H1 (cell line): ENCODE measurements around the gene LAMA3. TPM values are rescaled to one million over a fixed set of nuclear protein-coding genes. Genes with fewer than 3 reads are reported as not detected.

ENCODE experiments used
- CTCF ChIA-PET: fragments of 300-600 bp; sonication (Branson Sonifier 250); formaldehyde crosslinking; loops from one replicate; lab custom pipeline; 2021; ENCODE audit not compliant: partially characterized antibody; lab: Charles Lee
- POLR2A ChIA-PET: fragments of 300-600 bp; sonication (Branson Sonifier 250); formaldehyde crosslinking; loops from one replicate; lab custom pipeline; 2021; ENCODE audit warnings: inconsistent platforms; ENCODE audit not compliant: partially characterized antibody; lab: Charles Lee
- DNase-seq, 2 experiments: peaks; one replicate each; pipeline versions ENCODE4 v3.0.0 to v3.0.0-alpha.2; 2010 to 2022; ENCODE audit warnings: low spot score in 2 of 2, low read depth in 1 of 2, mixed read lengths in 1 of 2
- FAIRE-seq: peaks from 2 replicates; lab custom pipeline; 2011; peaks lifted over from hg19 to GRCh38; lab: Jason Lieb, UNC
- H2AFZ ChIP-seq: 2 replicates; pipeline ENCODE4 v1.8.1; 2012; ENCODE audit warnings: low read length, inconsistent platforms
- H2AK5ac ChIP-seq: 2 replicates; pipeline ENCODE4 v1.6.1; 2013; ENCODE audit warnings: low read depth, low read length
- H2BK120ac ChIP-seq: replicated peaks from 2 replicates; pipeline ENCODE3; 2013; ENCODE audit warnings: low read depth, low read length, inconsistent platforms
- H2BK12ac ChIP-seq: 2 replicates; pipeline ENCODE4 v1.6.1; 2013; ENCODE audit warnings: low read depth, low read length
- H2BK15ac ChIP-seq: 2 replicates; pipeline ENCODE4 v1.6.1; 2013; ENCODE audit warnings: low read length
- H2BK20ac ChIP-seq: 2 replicates; pipeline ENCODE4 v1.6.1; 2013; ENCODE audit warnings: low read length
- H2BK5ac ChIP-seq: 2 replicates; pipeline ENCODE4 v1.6.1; 2013; ENCODE audit warnings: low read depth, low read length
- H3K14ac ChIP-seq: 2 replicates; pipeline ENCODE4 v1.6.1; 2013; ENCODE audit warnings: inconsistent platforms; ENCODE audit not compliant: insufficient read length
- H3K18ac ChIP-seq: 2 replicates; pipeline ENCODE4 v1.6.1; 2013; ENCODE audit warnings: low read length; ENCODE audit errors: extremely low read depth
- H3K23ac ChIP-seq: 2 replicates; pipeline ENCODE4 v1.6.1; 2013; ENCODE audit warnings: inconsistent platforms; ENCODE audit not compliant: insufficient read length
- H3K23me2 ChIP-seq: 2 replicates; pipeline ENCODE4 v1.6.1; 2013; ENCODE audit warnings: low read depth, low read length
- H3K27ac ChIP-seq: 2 replicates; pipeline ENCODE4 v1.6.1; 2011; ENCODE audit warnings: low read depth, low read length, inconsistent platforms
- H3K27me3 ChIP-seq, 4 experiments: replicated peaks in 1 of 4; 1 replicate in 1 of 4; 2 replicates in 3 of 4; pipeline versions ENCODE4 v1.6.1 to v1.8.1; 2011 to 2013; ENCODE audit warnings: low read length in 3 of 4, mild to moderate bottlenecking in 3 of 4, inconsistent platforms in 2 of 4, mixed read lengths in 2 of 4, moderate library complexity in 1 of 4; ENCODE audit not compliant: control insufficient read depth in 3 of 4, insufficient read depth in 3 of 4; ENCODE audit errors: extremely low read depth in 1 of 4
- H3K36me3 ChIP-seq, 4 experiments: 2 replicates each; pipeline versions ENCODE4 v1.6.1 to v1.8.1; 2011 to 2013; ENCODE audit warnings: mild to moderate bottlenecking in 4 of 4, low read length in 3 of 4, moderate library complexity in 2 of 4, control low read depth in 1 of 4, inconsistent platforms in 1 of 4; ENCODE audit not compliant: insufficient read depth in 4 of 4, control insufficient read depth in 2 of 4
- H3K4ac ChIP-seq: replicated peaks from 2 replicates; pipeline ENCODE3; 2013; ENCODE audit warnings: low read length, low read depth, mixed read lengths, inconsistent platforms; ENCODE audit not compliant: insufficient read length
- H3K4me1 ChIP-seq, 4 experiments: replicated peaks in 1 of 4; 1 replicate in 1 of 4; 2 replicates in 3 of 4; pipeline versions ENCODE4 v1.6.1 to v1.8.1; 2011 to 2013; ENCODE audit warnings: low read length in 3 of 4, inconsistent platforms in 2 of 4, mixed read lengths in 1 of 4; ENCODE audit not compliant: insufficient read depth in 4 of 4, control insufficient read depth in 3 of 4
- H3K4me2 ChIP-seq, 2 experiments: 2 replicates each; pipeline versions ENCODE4 v1.6.1 to v1.8.1; 2011 to 2013; ENCODE audit warnings: low read depth in 2 of 2, low read length in 2 of 2, control low read depth in 1 of 2, inconsistent platforms in 1 of 2, mild to moderate bottlenecking in 1 of 2; ENCODE audit not compliant: insufficient read depth in 1 of 2
- H3K4me3 ChIP-seq, 4 experiments: fragments of 200-600, 300-600 bp in 1 of 4; sonication (generic), shearing (Covaris generic), sonication (Bioruptor Twin) in 1 of 4; 2 replicates each; pipeline versions ENCODE4 v1.5.1 to v1.8.1; 2011 to 2016; ENCODE audit warnings: low read length in 4 of 4, low read depth in 3 of 4, control low read depth in 2 of 4, inconsistent platforms in 2 of 4, mild to moderate bottlenecking in 2 of 4, mixed read lengths in 1 of 4, moderate library complexity in 1 of 4; ENCODE audit not compliant: insufficient read depth in 2 of 4; ENCODE audit errors: extremely low read depth in 1 of 4
- H3K56ac ChIP-seq: replicated peaks from 2 replicates; pipeline ENCODE3; 2013; ENCODE audit warnings: low read depth, mild to moderate bottlenecking, mixed read lengths, low read length, inconsistent platforms; ENCODE audit not compliant: insufficient read length
- H3K79me1 ChIP-seq: 2 replicates; pipeline ENCODE4 v1.6.1; 2013; ENCODE audit warnings: low read depth, low read length, control low read depth
- H3K79me2 ChIP-seq, 2 experiments: 2 replicates each; pipeline versions ENCODE4 v1.6.1 to v1.8.1; 2012 to 2013; ENCODE audit warnings: low read length in 2 of 2, mild to moderate bottlenecking in 2 of 2, inconsistent platforms in 1 of 2; ENCODE audit not compliant: insufficient read depth in 2 of 2, control insufficient read depth in 1 of 2
- H3K9ac ChIP-seq, 4 experiments: replicated peaks in 1 of 4; 1 replicate in 1 of 4; 2 replicates in 3 of 4; pipeline versions ENCODE4 v1.6.1 to v1.8.1; 2011 to 2013; ENCODE audit warnings: low read depth in 3 of 4, low read length in 3 of 4, control low read depth in 2 of 4, mild to moderate bottlenecking in 2 of 4, moderate library complexity in 2 of 4, inconsistent platforms in 1 of 4; ENCODE audit errors: extremely low read depth in 1 of 4
- H3K9me3 ChIP-seq, 2 experiments: 2 replicates each; pipeline versions ENCODE4 v1.6.1 to v1.8.1; 2012 to 2013; ENCODE audit warnings: mild to moderate bottlenecking in 2 of 2, moderate library complexity in 2 of 2, control low read depth in 1 of 2, inconsistent platforms in 1 of 2, low read depth in 1 of 2, low read length in 1 of 2, mixed read lengths in 1 of 2; ENCODE audit not compliant: insufficient read depth in 2 of 2
- H4K20me1 ChIP-seq, 2 experiments: replicated peaks in 1 of 2; 2 replicates each; pipeline versions ENCODE3 to v1.8.1; 2011 to 2013; ENCODE audit warnings: inconsistent platforms in 2 of 2, low read length in 2 of 2, mild to moderate bottlenecking in 1 of 2; ENCODE audit not compliant: insufficient read depth in 2 of 2, control insufficient read depth in 1 of 2
- H4K5ac ChIP-seq: 2 replicates; pipeline ENCODE4 v1.6.1; 2013; ENCODE audit warnings: low read length, low read depth, mixed read lengths, inconsistent platforms; ENCODE audit not compliant: insufficient read length
- H4K8ac ChIP-seq: 2 replicates; pipeline ENCODE4 v1.8.0; 2013; ENCODE audit warnings: mild to moderate bottlenecking, moderate library complexity, low read length, inconsistent platforms; ENCODE audit not compliant: insufficient read depth; ENCODE audit errors: extremely low read depth
- H4K91ac ChIP-seq: replicated peaks from 2 replicates; pipeline ENCODE3; 2013; ENCODE audit warnings: low read length, mixed read lengths, inconsistent platforms; ENCODE audit not compliant: insufficient read length
- FOSL1 ChIP-seq: IDR thresholded peaks from 2 replicates; pipeline ENCODE4 v1.6.1; 2011; ENCODE audit warnings: mild to moderate bottlenecking, low read depth, low read length, moderate library complexity; ENCODE audit not compliant: insufficient read depth
- MAX ChIP-seq: IDR thresholded peaks from 2 replicates; pipeline ENCODE4 v1.6.1; 2012; ENCODE audit warnings: inconsistent platforms
- SAP30 ChIP-seq: fragments of 300-600 bp; sonication (generic); IDR thresholded peaks from 2 replicates; pipeline ENCODE4 v1.7.1; 2012; ENCODE audit warnings: low read length, moderate library complexity, mild to moderate bottlenecking, inconsistent platforms; ENCODE audit not compliant: insufficient read depth, insufficient replicate concordance
- WGBS, 2 experiments: shearing (Covaris generic) in 1 of 2; methylation state at CpG; one replicate each; pipeline versions ENCODE4 v1.1.6 to v1.1.7; 2013 to 2015; ENCODE audit warnings: low lambda C conversion rate in 2 of 2, mixed read lengths in 2 of 2, inconsistent platforms in 1 of 2, low coverage in 1 of 2, missing lambda C conversion rate in 1 of 2; ENCODE audit not compliant: insufficient replicate concordance in 2 of 2, insufficient coverage in 1 of 2, insufficient read length in 1 of 2; ENCODE audit errors: extremely low coverage in 1 of 2, missing lambda C conversion rate in 1 of 2; 5-methylcytosine and 5-hydroxymethylcytosine counted together
- polyA plus RNA-seq, 7 experiments: library from polyadenylated mRNA; depleted of rRNA in 3 of 7; stranded (reverse) in 5 of 7; unstranded in 2 of 7; fragments of >200 nt in 5 of 7; fragments of 200-250 nt in 2 of 7; gene quantifications; 1 replicate in 5 of 7; 2 replicates in 1 of 7; 4 replicates in 1 of 7; pipeline versions ENCODE4 v1.2.1 to v1.2.3, GENCODE V29; 2011 to 2013; ENCODE audit warnings: missing spikeins in 2 of 7, mixed read lengths in 2 of 7
- total RNA-seq: library from RNA; stranded (reverse); fragmentation: NEBNext Ultra II Directional; extraction: Animal tissue kit (Norgen Biotek cat#: 25700); gene quantifications from 2 replicates; pipeline ENCODE4 v1.2.1, GENCODE V29; 2021

Gene LAMA3
- total and polyA plus RNA-seq, 2 of the 8 experiments (the other 6 are each of a cell fraction or from before 2014, with no cell fraction given), result 0.76 to 5.0 TPM

GRCh38 chr18:23814991-23815614 lies 125.8 kb downstream of the LAMA3 start:
- Histone ChIP-seq H3K4me1 (peaks cover 0 to 4% (median under 1%) of the 10 kb centered on the region in 4 experiments; a peak in 4 of 7 replicates), H3K23ac (no peak overlapping the region), H3K36me3 (no peaks in the 10 kb centered on the region), H3K4ac (no peak overlapping the region), H4K5ac (no peak overlapping the region), H4K8ac (no peak overlapping the region), H3K14ac (no peak overlapping the region), H2BK5ac (peak overlapping the region; percentile 62; the same call in 1 of the 2 replicates), H3K79me1 (no peaks in the 10 kb centered on the region), H3K4me3 (no peak overlapping the region), H3K9ac (no peak overlapping the region), H4K20me1 (no peaks in the 10 kb centered on the region), H2BK15ac (0 out of 2 replicates have a peak overlapping the region, but pooled peaks have one; percentile 12), H4K91ac (no peak overlapping the region), H3K27me3 (no peaks in the 10 kb centered on the region), H3K9me3 (no peaks in the 10 kb centered on the region), H3K27ac (no peak overlapping the region), H3K79me2 (no peaks in the 10 kb centered on the region), H3K18ac (no peak overlapping the region), H3K23me2 (no peaks in the 10 kb centered on the region), H3K56ac (no peak overlapping the region), H2BK20ac (peak overlapping the region; percentile 65; the same call in 1 of the 2 replicates), H2AFZ (no peak overlapping the region; the same call in 1 of the 2 replicates), H2BK120ac (peak overlapping the region; percentile 12), H2BK12ac (no peak overlapping the region), H3K4me2 (no peak overlapping the region), H2AK5ac (no peak overlapping the region)
- WGBS, 2 experiments, result 89% methylated on average over 7 of the region's 7 CpGs; no CpG with 5 or more reads in 1 of the 2 experiments
- no peak for DNase-seq
- CTCF ChIA-PET, result interaction anchor here (0.8 kb wide), 1 partner anchor 103 kb away, joined by 3 read pairs; no protein-coding TSS in a partner anchor
- FAIRE-seq, result no peak
- POLR2A ChIA-PET, result no interaction called here
- TF ChIP-seq MAX (no peak), SAP30 (no peak), FOSL1 (no peak)
